K562 (cell line): ENCODE data around the gene EIF2AK2. TPM values are rescaled to one million over a fixed set of nuclear protein-coding genes. Genes with fewer than 3 reads are reported as not detected.
A peak's percentile ranks its signal among the peaks of the same experiment; 100 is the strongest.

Source experiments
- ARHGAP35 ChIP-seq: fragments of 450-650 bp; IDR thresholded peaks from 2 replicates; pipeline ENCODE4 v1.6.1; 2018; ENCODE audit not compliant: partially characterized antibody
- ARID1B ChIP-seq: fragments of 450-650 bp; IDR thresholded peaks from 2 replicates; pipeline ENCODE4 v1.6.1; 2016; ENCODE audit warnings: antibody characterized with exemption, mild to moderate bottlenecking, inconsistent platforms
- CREB1 ChIP-seq, 2 experiments: sonication (generic) in 1 of 2; formaldehyde crosslinking in 1 of 2; IDR thresholded peaks; 2 replicates each; pipeline versions ENCODE4 v1.6.1 to v1.8.0; 2012 to 2022; ENCODE audit warnings: inconsistent platforms in 1 of 2, mild to moderate bottlenecking in 1 of 2, missing genetic modification reagents in 1 of 2, moderate library complexity in 1 of 2
- EHMT2 ChIP-seq: fragments of 450-650 bp; IDR thresholded peaks from 2 replicates; pipeline ENCODE4 v1.6.1; 2018; ENCODE audit warnings: antibody characterized with exemption
- FOXJ2 ChIP-seq: fragments of 200-800 bp; sonication (Bioruptor generic); IDR thresholded peaks from 2 replicates; pipeline ENCODE4 v1.6.1; 2016; ENCODE audit warnings: missing genetic modification characterization, missing compliant biosample characterization
- HNRNPH1 ChIP-seq: fragments of 200-400 bp; formaldehyde crosslinking; optimal IDR thresholded peaks from 2 replicates; pipeline ENCODE3; 2017; ENCODE audit warnings: low read depth, mild to moderate bottlenecking, low read length, moderate library complexity
- MYNN ChIP-seq, 2 experiments: sonication (generic); formaldehyde crosslinking in 1 of 2; IDR thresholded peaks; 2 replicates each; pipeline versions ENCODE4 v1.5.0 to v1.6.1; 2016 to 2020; ENCODE audit warnings: antibody characterized with exemption in 1 of 2, missing genetic modification reagents in 1 of 2
- NKRF ChIP-seq: fragments of 450-650 bp; IDR thresholded peaks from 2 replicates; pipeline ENCODE4 v1.6.1; 2016; ENCODE audit warnings: borderline replicate concordance
- NRF1 ChIP-seq, 2 experiments: fragments of 450-650 bp; IDR thresholded peaks in 1 of 2; conservative IDR thresholded peaks in 1 of 2; 2 replicates each; pipeline ENCODE4 v1.6.1; 2014; ENCODE audit warnings: mild to moderate bottlenecking in 2 of 2
- POLR2G ChIP-seq: fragments of 200-400 bp; formaldehyde crosslinking; IDR thresholded peaks from 2 replicates; pipeline ENCODE4 v1.6.1; 2017; ENCODE audit warnings: low read depth, mild to moderate bottlenecking, antibody characterized with exemption, low read length, moderate library complexity
- POLR3G ChIP-seq: IDR thresholded peaks from 2 replicates; pipeline ENCODE4 v1.6.1; 2011; ENCODE audit not compliant: insufficient read length, insufficient replicate concordance; ENCODE audit errors: extremely low read depth
- RB1 ChIP-seq: fragments of 450-650 bp; IDR thresholded peaks from 2 replicates; pipeline ENCODE4 v1.6.1; 2017; ENCODE audit warnings: low read depth, mild to moderate bottlenecking
- SOX6 ChIP-seq: fragments of 450-650 bp; IDR thresholded peaks from 2 replicates; pipeline ENCODE4 v1.6.1; 2014; ENCODE audit warnings: mild to moderate bottlenecking
- TCFL5 ChIP-seq: fragments of 250-450 bp; sonication (Bioruptor Pico); conservative IDR thresholded peaks from 2 replicates; pipeline ENCODE4 v1.6.1; 2021; ENCODE audit warnings: mild to moderate bottlenecking, moderate library complexity, matching md5 sums
- U2AF2 ChIP-seq: fragments of 200-400 bp; formaldehyde crosslinking; optimal IDR thresholded peaks from 2 replicates; pipeline ENCODE3; 2017; ENCODE audit warnings: low read depth, mild to moderate bottlenecking, low read length
- XRCC5 ChIP-seq: fragments of 200-400 bp; formaldehyde crosslinking; IDR thresholded peaks from 2 replicates; pipeline ENCODE4 v1.6.1; 2017; ENCODE audit warnings: low read depth, mild to moderate bottlenecking, low read length
- ZBTB26 ChIP-seq: fragments of 450-650 bp; formaldehyde crosslinking; IDR thresholded peaks from 2 replicates; pipeline ENCODE4 v1.4.0; 2022; ENCODE audit warnings: missing genetic modification characterization
- ZFPM2 ChIP-seq: fragments of 250-450 bp; sonication (Bioruptor Pico); IDR thresholded peaks from 2 replicates; pipeline ENCODE4 v1.5.1; 2022; ENCODE audit warnings: mild to moderate bottlenecking
- ZNF282 ChIP-seq: sonication (generic); formaldehyde crosslinking; IDR thresholded peaks from 2 replicates; pipeline ENCODE4 v1.8.1; 2023; ENCODE audit warnings: missing genetic modification reagents
- ZNF551 ChIP-seq: fragments of 250-450 bp; sonication (Bioruptor Pico); IDR thresholded peaks from 2 replicates; pipeline ENCODE4 v1.5.0; 2021; ENCODE audit warnings: mild to moderate bottlenecking, moderate library complexity
- polyA plus RNA-seq, 8 experiments: library from polyadenylated mRNA; depleted of rRNA in 4 of 8; stranded (reverse) in 5 of 8; unstranded in 3 of 8; fragments of >200 nt; fragmentation: Nextera tagmentation in 2 of 8; fragmentation: Illumina TruSeq in 1 of 8; extraction: Ambion mirVana in 2 of 8; extraction: Trizol in 1 of 8; gene quantifications; 2 replicates each; pipeline versions ENCODE4 v1.2.1 to v1.2.3, GENCODE V29; 2011 to 2014; ENCODE audit warnings: inconsistent platforms in 1 of 8, missing spikeins in 1 of 8
- total RNA-seq, 7 experiments: library from RNA; depleted of rRNA in 6 of 7; stranded (reverse); fragments of >200 nt in 6 of 7; fragmentation: Illumina TruSeq in 2 of 7; extraction: Trizol in 2 of 7; gene quantifications; 2 replicates each; pipeline versions ENCODE4 v1.2.1 to v1.2.3, GENCODE V29; 2011 to 2021; ENCODE audit warnings: low replicate concordance in 1 of 7
- TF ChIP-seq, protein P1 (sequence below): fragments of 250-450 bp; sonication (Bioruptor Pico); IDR thresholded peaks from 2 replicates; pipeline ENCODE4 v1.8.0; 2021; ENCODE audit warnings: moderate library complexity, mild to moderate bottlenecking, inconsistent platforms
- TF ChIP-seq, protein P2 (sequence below): sonication (generic); formaldehyde crosslinking; IDR thresholded peaks from 2 replicates; pipeline ENCODE4 v1.4.0; 2020; ENCODE audit warnings: mild to moderate bottlenecking, missing genetic modification reagents

Gene EIF2AK2
- total and polyA plus RNA-seq, 9 of the 15 experiments (the other 6 are each of a cell fraction or from before 2014, with no cell fraction given), result 3.8 to 19.5 (median 13.3) TPM

- peak; percentile 98 for TF ChIP-seq NRF1 (conservative IDR thresholded peaks at IDR 0.05 in 1 of 2, IDR thresholded peaks at IDR 0.05 in 1 of 2)
- no peak for TF ChIP-seq ZNF282
- no peak for TF ChIP-seq ZNF551 (CRISPR knock-in tag)
- TF ChIP-seq NKRF, result peak; percentile 50; the same call in 1 of the 2 replicates
- no peak for TF ChIP-seq U2AF2
- TF ChIP-seq, protein P1, sequence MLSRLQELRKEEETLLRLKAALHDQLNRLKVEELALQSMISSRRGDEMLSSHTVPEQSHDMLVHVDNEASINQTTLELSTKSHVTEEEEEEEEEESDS (CRISPR knock-in tag), result no peak
- no peak for TF ChIP-seq ZFPM2
- peak; percentile 89 for TF ChIP-seq POLR2G
- TF ChIP-seq HNRNPH1, result no peak
- TF ChIP-seq POLR3G, result no peak
- no peak for TF ChIP-seq RB1
- TF ChIP-seq ARID1B, result no peak
- 0 out of 2 replicates have a peak, but pooled peaks have one; percentile 43 for TF ChIP-seq CREB1 (IDR thresholded peaks at IDR 0.05)
- TF ChIP-seq CREB1 (CRISPR knock-in tag; IDR thresholded peaks at IDR 0.05), result peak; percentile 41; the same call in 1 of the 2 replicates
- TF ChIP-seq MYNN (IDR thresholded peaks at IDR 0.05), result no peak
- TF ChIP-seq MYNN (CRISPR knock-in tag; IDR thresholded peaks at IDR 0.05), result no peak
- TF ChIP-seq FOXJ2, result no peak; the same call in 1 of the 2 replicates
- TF ChIP-seq, protein P2, sequence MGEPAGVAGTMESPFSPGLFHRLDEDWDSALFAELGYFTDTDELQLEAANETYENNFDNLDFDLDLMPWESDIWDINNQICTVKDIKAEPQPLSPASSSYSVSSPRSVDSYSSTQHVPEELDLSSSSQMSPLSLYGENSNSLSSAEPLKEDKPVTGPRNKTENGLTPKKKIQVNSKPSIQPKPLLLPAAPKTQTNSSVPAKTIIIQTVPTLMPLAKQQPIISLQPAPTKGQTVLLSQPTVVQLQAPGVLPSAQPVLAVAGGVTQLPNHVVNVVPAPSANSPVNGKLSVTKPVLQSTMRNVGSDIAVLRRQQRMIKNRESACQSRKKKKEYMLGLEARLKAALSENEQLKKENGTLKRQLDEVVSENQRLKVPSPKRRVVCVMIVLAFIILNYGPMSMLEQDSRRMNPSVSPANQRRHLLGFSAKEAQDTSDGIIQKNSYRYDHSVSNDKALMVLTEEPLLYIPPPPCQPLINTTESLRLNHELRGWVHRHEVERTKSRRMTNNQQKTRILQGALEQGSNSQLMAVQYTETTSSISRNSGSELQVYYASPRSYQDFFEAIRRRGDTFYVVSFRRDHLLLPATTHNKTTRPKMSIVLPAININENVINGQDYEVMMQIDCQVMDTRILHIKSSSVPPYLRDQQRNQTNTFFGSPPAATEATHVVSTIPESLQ, result peak; percentile 81; the same call in 1 of the 2 replicates
- TF ChIP-seq XRCC5, result 0 out of 2 replicates have a peak, but pooled peaks have one; percentile 1
- TF ChIP-seq SOX6, result peak; percentile 17; the same call in 1 of the 2 replicates
- TF ChIP-seq EHMT2, result no peak
- TF ChIP-seq TCFL5 (CRISPR knock-in tag), result no peak
- TF ChIP-seq ZBTB26, result no peak
- no peak for TF ChIP-seq ARHGAP35
These were observed 39.8 kb upstream of the EIF2AK2 start, which contains the start of gene CEBPZOS (continued) for GRCh38 chr2:37196320-37197195.
